HEK293 (cell line): Measurements from ENCODE around the gene IGSF9.

ENCODE experiments used
- CTCF ChIP-seq: fragments of 450-650 bp; formaldehyde crosslinking; IDR thresholded peaks from 2 replicates; pipeline ENCODE4 v1.5.1; 2016; ENCODE audit warnings: missing biosample characterization, missing genetic modification characterization
- ZBTB7A ChIP-seq: fragments of 450-650 bp; formaldehyde crosslinking; IDR thresholded peaks from 2 replicates; pipeline ENCODE4 v1.5.1; 2016; ENCODE audit warnings: low read depth, missing biosample characterization, missing genetic modification characterization
- ZEB2 ChIP-seq: fragments of 450-650 bp; formaldehyde crosslinking; IDR thresholded peaks from 2 replicates; pipeline ENCODE4 v1.5.1; 2016; ENCODE audit warnings: missing biosample characterization, missing genetic modification characterization
- ZNF623 ChIP-seq: fragments of 450-650 bp; formaldehyde crosslinking; IDR thresholded peaks from 2 replicates; pipeline ENCODE4 v1.5.1; 2016; ENCODE audit warnings: missing biosample characterization, missing genetic modification characterization

GRCh38 chr1:159924025-159924790, 21.2 kb downstream of the IGSF9 start:
- TF ChIP-seq ZBTB7A (peak; percentile 40; the same call in 1 of the 2 replicates), ZNF623 (tag by site-specific recombination) (no peak), CTCF (tag by site-specific recombination) (peak; percentile 73), ZEB2 (peak; percentile 98)
